Right lobe of liver (tissue), 6 donors: ENCODE results near the gene DDX27. TPM values are rescaled to one million over a fixed set of nuclear protein-coding genes. Genes with fewer than 3 reads are reported as not detected.
A peak's percentile ranks its signal among the peaks of the same experiment; 100 is the strongest.

ENCODE experiments used
- ATAC-seq, 4 donors: fragments of 200-7000 bp; cut with Tn5 transposase; one replicate each; pipeline ENCODE4 v1.9.1; 2020; ENCODE audit warnings: mild to moderate bottlenecking in 4 of 4, moderate library complexity in 4 of 4
- DNase-seq, 3 donors: peaks; one replicate each; pipeline ENCODE4 v3.0.0-alpha.2; 2020
- H3K27ac ChIP-seq, 3 donors: fragments of 200-600 bp; one replicate each; pipeline ENCODE4 v1.8.0; 2022
- H3K27me3 ChIP-seq, 2 donors: fragments of 200-600 bp; one replicate each; pipeline ENCODE4 v1.8.0; 2022
- H3K36me3 ChIP-seq, 4 donors: fragments of 200-600 bp; sonication (generic) in 1 of 4; one replicate each; pipeline versions ENCODE4 v1.5.1 to v1.8.0; 2017 to 2022; ENCODE audit warnings: control low read depth in 1 of 4
- H3K4me1 ChIP-seq, 4 donors: fragments of 200-600 bp; sonication (generic) in 1 of 4; one replicate each; pipeline versions ENCODE4 v1.5.1 to v1.8.0; 2017 to 2022; ENCODE audit warnings: control low read depth in 1 of 4
- H3K4me3 ChIP-seq, 3 donors: fragments of 200-600 bp; one replicate each; pipeline ENCODE4 v1.8.0; 2022
- H3K9me3 ChIP-seq, 4 donors: fragments of 200-600 bp; sonication (generic) in 1 of 4; one replicate each; pipeline versions ENCODE4 v1.5.1 to v1.8.0; 2017 to 2022; ENCODE audit warnings: control low read depth in 1 of 4
- CTCF ChIP-seq, 4 donors: fragments of 200-600 bp in 3 of 4; fragments of 450-650 bp in 1 of 4; IDR thresholded peaks; one replicate each; pipeline versions ENCODE4 v1.5.1 to v1.8.0; 2016 to 2022; ENCODE audit warnings: antibody characterized with exemption in 4 of 4, mild to moderate bottlenecking in 2 of 4
- POLR2A ChIP-seq: fragments of 450-650 bp; IDR thresholded peaks from one replicate; pipeline ENCODE4 v1.6.1; 2017; ENCODE audit warnings: antibody characterized with exemption, mild to moderate bottlenecking
- WGBS: methylation state at CpG from one replicate; pipeline ENCODE4 v1.1.6; 2018; ENCODE audit warnings: low coverage, low lambda C conversion rate; ENCODE audit not compliant: insufficient coverage; ENCODE audit errors: missing lambda C conversion rate; 5-methylcytosine and 5-hydroxymethylcytosine counted together
- intact Hi-C, 2 donors: fragments of 100-400 bp; cut with DNase I; formaldehyde crosslinking; loops; one replicate each; pipeline versions ENCODE4 v1.11.2 to v1.14.1; 2022
- total RNA-seq, 6 experiments: library from RNA; depleted of rRNA in 2 of 6; stranded (reverse); fragments of >200 nt in 2 of 6; fragmentation: NEBNext Ultra II Directional in 3 of 6; extraction: Animal tissue kit (Norgen Biotek cat#: 25700) in 3 of 6; gene quantifications; one replicate each; pipeline versions ENCODE4 v1.1.0 to v1.2.4, GENCODE V29; 2016 to 2023
- donor health status: DM: no; HTN: yes; CAD: no.
- donor health status: DM: no; HTN: no; CAD: no.
- donor health status: DM: no; HTN: no; CAD: no.
- donor health status: DM: no; HTN: yes; CAD: no.
- donor health status: DM: no; HTN: yes; CAD: no.

Gene DDX27
- total RNA-seq, 6 experiments from 2014 or later = 7.6 to 15.7 (median 11.6) TPM

- DNase-seq (no peak), ATAC-seq (no peak)
- Histone ChIP-seq H3K9me3 (no peaks in the 10 kb centered on the region), H3K36me3 (peaks cover 0 to 83% (median 39%) of the 10 kb centered on the region in 4 donors), H3K27me3 (no peaks in the 10 kb centered on the region), H3K4me1 (no peaks in the 10 kb centered on the region), H3K4me3 (no peak overlapping the region), H3K27ac (no peak overlapping the region)
- TF ChIP-seq CTCF (IDR thresholded peaks at IDR 0.05) = no peak
- no peak for TF ChIP-seq POLR2A
- intact Hi-C loops = no loop called here
- 71% methylated on average over 1 of the region's 10 CpGs for WGBS
Observed at GRCh38 chr20:49230021-49230420, 10.8 kb downstream of the DDX27 start.

- Histone ChIP-seq H3K4me3 (no peak overlapping the region), H3K27ac (no peak overlapping the region), H3K27me3 (no peaks in the 10 kb centered on the region), H3K9me3 (no peaks in the 10 kb centered on the region), H3K4me1 (no peaks in the 10 kb centered on the region), H3K36me3 (peaks cover 0 to 82% (median 39%) of the 10 kb centered on the region in 4 donors)
- 71% methylated on average over 2 of the region's 8 CpGs for WGBS
- TF ChIP-seq POLR2A (no peak), CTCF (IDR thresholded peaks at IDR 0.05) (no peak)
- intact Hi-C loops = no loop called here
- ATAC-seq = peak; percentile 31 to 62 (median 52)
- DNase-seq = peak in 1 of 3 donors; percentile 31
Observed at GRCh38 chr20:49230561-49231133, 11.4 kb downstream of the DDX27 start.

GRCh38 chr20:49231471-49231870, 12.3 kb downstream of the DDX27 start:
- WGBS = 69% methylated on average over 7 of the region's 7 CpGs
- ATAC-seq (no peak), DNase-seq (no peak)
- Histone ChIP-seq H3K4me3 (no peak overlapping the region), H3K36me3 (peaks cover 0 to 81% (median 37%) of the 10 kb centered on the region in 4 donors), H3K27me3 (no peaks in the 10 kb centered on the region), H3K9me3 (no peaks in the 10 kb centered on the region), H3K4me1 (no peaks in the 10 kb centered on the region), H3K27ac (no peak overlapping the region)
- TF ChIP-seq POLR2A = no peak
- TF ChIP-seq CTCF (IDR thresholded peaks at IDR 0.05) = no peak
- intact Hi-C loops = no loop called here

GRCh38 chr20:49233226-49233625, 14.0 kb downstream of the DDX27 start:
- no peak overlapping the region for H3K4me3 ChIP-seq
- H3K27ac ChIP-seq = no peak overlapping the region
- H3K36me3 ChIP-seq = peaks cover 0 to 89% (median 43%) of the 10 kb centered on the region in 4 donors
- TF ChIP-seq CTCF (IDR thresholded peaks at IDR 0.05) (no peak), POLR2A (no peak)
- no peak for DNase-seq
- no peaks in the 10 kb centered on the region for H3K27me3 ChIP-seq
- H3K4me1 ChIP-seq = no peaks in the 10 kb centered on the region
- 96% methylated on average over 4 of the region's 10 CpGs for WGBS
- intact Hi-C loops = no loop called here
- no peaks in the 10 kb centered on the region for H3K9me3 ChIP-seq
- peak in 1 of 4 donors; percentile 7 for ATAC-seq

GRCh38 chr20:49234831-49235230, 15.6 kb downstream of the DDX27 start:
- Histone ChIP-seq H3K9me3 (no peaks in the 10 kb centered on the region), H3K4me3 (no peak overlapping the region), H3K27me3 (no peaks in the 10 kb centered on the region), H3K4me1 (no peaks in the 10 kb centered on the region), H3K27ac (no peak overlapping the region), H3K36me3 (peaks cover 0 to 91% (median 47%) of the 10 kb centered on the region in 4 donors)
- WGBS = 96% methylated on average over 5 of the region's 6 CpGs
- ATAC-seq (no peak), DNase-seq (no peak)
- no peak for TF ChIP-seq POLR2A
- TF ChIP-seq CTCF (IDR thresholded peaks at IDR 0.05) = no peak
- intact Hi-C loops = no loop called here
